DMS114 treated with DMSO at 0.1 percent for 48 hours (cell line): ENCODE results near the gene TNIP1.

Source experiments
- DNase-seq: peaks from one replicate; lab custom pipeline; 2025; ENCODE audit not compliant: unreplicated experiment; lab: John Stamatoyannopoulos, UW

Gene TNIP1

GRCh38 chr5:151106043-151106442 is 25.2 kb upstream of the TNIP1 start:
- DNase-seq: no peak

DNA sequence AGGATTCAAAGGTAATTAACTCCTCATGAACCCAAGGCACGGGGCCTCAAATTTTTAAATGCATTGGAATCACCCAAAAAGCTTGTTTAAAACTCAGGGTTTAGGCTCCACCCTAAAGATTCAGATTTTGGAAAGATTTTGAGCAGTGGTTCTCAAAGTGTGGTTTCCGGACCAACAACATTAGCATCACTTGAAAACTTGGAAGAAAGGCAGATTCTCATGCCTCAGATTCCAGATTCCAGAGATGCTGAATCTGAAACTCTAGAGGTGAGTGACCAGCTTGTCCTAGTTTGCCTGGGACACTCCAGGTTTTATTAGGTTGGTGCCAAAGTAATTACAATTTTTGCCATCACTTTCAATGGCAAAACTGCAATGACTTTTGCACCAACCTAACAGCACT is 24.7 kb upstream of the TNIP1 start:
- DNase-seq: no peak

DNA sequence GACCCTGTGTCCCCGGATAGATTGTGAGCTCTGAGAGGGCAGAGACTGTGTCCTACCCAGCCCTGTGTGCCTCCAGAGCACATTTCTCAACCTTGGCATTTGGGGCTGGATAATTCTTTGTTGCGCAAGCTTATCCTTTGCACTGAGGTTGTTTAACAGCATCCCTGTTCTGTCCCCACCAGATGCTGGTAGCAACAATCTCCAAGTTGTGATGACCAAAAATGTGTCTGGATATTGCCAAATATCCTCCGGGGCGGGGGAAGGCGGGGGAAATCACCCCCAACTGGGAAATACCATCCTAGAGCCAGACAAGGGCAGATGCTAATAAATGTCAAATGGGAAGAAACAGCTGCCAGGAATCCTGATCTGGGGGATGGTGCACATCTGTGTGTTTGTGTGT is 24.0 kb upstream of the TNIP1 start:
- DNase-seq: no peak

DNA sequence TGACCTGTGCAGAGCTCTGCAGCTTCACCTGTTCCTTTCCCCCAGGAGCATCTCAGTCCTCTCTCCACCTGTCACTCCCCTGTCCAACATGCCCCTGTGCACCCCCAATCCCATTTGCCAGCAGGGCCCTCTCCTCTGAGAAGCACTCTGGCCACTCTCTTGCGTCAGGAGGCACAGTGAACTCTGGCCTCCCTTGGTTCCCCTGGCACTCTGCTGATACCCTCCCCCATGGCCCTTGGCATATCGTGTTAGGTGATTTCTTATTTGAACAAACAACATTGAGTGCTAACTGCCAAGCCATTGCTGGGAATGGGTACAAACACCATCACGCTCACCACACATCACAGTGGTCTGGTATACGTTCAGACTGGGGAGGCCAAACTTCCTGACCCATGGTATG is 20.9 kb upstream of the TNIP1 start:
- no peak for DNase-seq

GRCh38 chr5:151101151-151101550 is 20.3 kb upstream of the TNIP1 start:
- no peak for DNase-seq

DNA sequence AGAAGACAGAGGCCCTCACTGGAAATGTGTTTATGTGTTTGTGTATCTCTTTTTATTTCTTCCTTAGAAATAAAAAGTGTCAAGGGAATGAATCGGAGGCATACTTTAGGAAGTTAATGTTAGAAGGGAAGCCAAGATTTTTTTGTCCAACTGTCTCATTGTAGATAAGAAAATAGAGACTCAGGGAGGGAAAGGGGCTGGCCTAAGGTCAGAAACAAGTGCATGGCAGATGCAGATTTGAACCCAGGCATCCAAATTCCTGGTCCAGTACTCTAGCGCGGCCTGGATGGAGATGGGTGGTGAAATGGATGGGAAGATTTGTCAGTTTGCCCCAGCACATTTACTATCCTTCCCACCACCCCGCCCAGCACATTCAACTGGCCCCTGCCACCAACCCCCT is 19.8 kb upstream of the TNIP1 start:
- DNase-seq: no peak

DNA sequence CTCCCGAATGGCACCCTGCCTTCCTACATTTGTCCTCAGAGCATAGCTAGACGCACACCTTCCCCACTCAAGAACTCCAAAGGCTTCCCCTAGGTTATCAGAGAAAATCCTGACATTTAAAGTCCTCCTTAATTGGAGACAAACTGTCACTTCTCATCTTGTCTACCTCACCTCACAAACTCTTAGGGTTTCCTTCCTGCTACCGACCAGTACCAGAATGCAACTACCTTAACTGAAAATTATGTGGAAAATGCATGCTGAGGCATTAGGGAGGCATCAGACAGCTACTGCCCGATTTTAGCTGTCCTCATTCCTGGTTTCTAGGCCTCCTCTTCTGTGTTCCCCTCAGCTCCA is 17.9 kb upstream of the TNIP1 start:
- DNase-seq: no peak

DNA sequence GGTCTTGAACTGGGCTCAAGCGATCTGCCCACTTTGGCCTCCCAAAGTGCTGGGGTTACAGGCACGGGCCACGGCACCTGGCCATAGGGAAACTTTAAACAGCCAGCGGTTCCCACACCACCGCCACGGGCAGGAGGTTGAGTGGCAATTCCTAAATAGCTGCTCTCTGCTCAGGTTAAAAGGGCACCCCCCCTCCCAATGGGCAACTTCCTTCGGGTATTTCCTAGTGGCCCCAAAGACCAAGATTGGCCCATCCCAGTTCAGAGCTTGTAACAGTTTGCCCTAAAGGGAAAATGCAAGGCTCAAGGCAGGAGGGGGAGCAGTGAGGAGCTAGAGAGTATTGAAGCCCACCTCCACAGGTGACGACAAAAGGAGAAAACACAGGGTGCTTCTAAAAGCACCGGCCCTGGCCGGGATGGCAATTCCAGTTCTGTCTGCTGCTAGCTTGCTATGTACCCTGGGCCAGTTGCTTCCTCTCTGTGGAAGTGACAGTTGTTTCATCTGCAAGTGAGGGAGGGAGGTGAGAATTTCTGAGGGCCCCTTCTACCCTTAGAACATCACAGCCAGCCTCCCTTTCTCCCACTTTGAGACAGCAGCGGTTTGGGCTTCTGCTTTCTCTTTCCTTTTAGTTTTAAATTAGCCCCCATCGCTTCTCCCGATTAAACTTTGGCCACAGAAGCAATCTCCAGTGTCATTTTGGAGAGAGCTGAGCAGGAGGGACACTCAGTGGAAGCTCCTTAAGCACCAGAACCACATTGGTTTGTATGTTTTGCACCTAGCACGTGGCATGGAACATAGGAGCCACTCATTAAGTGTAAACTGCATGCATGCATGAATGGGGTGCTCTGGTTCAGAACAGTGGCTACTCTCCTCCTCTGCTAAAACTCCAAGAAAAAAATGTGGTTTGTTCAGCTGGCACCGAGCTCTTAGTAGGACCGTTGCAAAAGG is 17.3 kb upstream of the TNIP1 start:
- DNase-seq: no peak

GRCh38 chr5:151097061-151097460 is 16.2 kb upstream of the TNIP1 start:
- DNase-seq: no peak

DNA sequence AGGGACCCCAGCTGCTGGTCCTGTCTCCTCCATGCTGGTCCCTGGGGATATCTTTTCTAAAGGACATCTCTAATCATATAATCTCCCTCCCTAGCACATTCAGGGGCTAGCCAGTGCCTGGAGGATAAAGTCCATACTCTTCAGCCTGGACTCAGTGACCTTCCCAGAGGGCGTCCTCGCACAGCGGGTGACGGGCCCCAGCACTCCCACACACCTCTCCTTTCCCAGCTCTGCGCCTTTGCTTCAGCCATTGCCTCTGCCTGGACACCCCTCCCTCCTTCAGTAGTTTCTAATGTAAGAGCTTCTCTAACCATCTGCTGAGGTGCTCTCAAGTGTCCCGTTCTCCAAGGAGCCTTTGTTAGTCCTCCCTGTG is 15.2 kb upstream of the TNIP1 start:
- DNase-seq: no peak

DNA sequence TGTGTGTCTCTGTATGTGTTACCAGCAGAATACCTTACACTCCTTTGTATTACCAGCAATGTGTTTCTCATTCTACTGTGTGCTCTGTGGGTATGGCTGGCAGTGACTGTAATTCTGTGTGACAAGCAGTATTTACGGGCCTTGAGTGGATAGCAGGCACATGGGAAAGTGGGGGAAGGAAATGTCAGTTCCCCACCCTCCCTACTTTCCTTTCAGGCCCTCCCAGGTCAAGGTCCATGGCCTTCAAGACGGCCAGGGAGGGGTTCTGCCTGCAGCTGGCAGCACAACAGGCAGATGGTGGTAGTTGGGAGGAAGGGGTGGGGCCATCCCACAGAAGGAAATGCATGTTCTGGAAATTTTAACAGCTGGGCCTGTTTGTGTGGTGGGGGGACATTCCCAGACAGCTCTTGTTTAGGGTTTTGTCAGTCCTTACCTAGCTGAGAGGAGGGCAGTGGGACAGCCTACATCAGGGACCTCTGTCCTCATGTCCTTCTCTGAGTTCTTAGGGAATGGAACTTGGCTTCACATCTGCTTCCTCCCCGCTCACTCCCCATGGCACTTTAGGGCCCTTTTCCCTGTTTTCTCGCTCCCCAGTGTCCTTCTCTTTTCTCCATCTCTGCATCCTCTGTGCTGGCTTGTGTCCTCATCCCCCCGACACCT is 14.6 kb upstream of the TNIP1 start:
- no peak for DNase-seq

GRCh38 chr5:151094852-151095245 is 14.0 kb upstream of the TNIP1 start:
- DNase-seq: no peak

DNA sequence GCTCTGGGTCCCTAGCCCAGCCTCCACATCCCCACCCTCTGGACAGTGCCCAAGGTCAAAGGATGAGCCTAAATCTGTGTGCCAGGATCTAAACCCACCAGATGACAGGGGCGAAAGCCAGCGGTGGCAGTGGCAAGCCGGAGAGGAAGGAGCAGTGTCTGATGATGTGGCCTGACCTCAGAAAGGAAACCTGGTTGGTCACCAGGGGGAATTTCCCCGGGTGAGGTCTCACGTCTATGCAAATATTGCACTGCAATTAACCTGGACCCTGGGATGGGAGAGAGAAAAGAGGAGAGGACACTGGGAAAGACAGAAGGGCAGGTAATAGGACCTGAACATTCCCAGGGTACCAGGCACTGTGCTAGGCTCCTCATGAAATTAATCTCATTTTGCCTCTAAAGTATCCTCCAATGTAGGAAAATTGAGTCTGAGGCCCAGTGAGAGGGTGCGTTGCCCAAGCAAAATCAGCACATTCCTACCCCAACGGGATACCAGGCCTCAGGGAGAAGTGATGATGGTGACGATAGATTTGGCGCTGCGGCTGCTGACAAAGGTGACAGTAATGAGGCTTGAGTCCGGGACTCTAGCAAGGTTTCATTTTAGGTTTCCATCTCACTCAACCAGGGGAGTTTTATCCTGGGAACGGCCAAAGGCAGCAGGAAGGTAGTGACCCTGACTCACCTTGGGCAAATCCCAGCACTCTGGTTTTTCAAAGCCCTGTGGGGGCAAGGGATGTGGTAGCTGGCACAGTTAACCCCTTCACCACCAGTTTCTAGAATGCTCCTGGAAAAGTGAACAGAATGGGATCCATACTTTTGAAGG is 13.4 kb upstream of the TNIP1 start:
- DNase-seq: no peak

DNA sequence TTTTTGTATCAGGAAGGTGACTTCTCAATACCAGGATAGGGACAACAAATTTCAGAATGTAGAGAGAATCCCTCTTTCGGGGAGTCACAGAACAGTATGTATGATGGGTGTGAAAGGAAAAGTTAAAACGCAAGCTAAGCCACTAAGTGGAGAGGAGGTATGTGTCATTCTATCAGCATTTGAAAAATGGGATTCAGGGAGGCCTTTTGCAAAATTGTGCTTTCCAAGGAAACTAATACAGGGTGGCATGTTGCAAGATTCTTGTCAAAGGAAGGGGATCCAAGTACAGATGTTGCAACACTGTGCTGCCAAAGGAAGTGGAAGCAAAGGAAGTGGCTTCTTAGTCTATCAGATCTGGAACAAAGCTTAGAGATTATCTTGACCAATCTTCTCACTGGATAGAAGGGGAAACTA is 12.6 kb upstream of the TNIP1 start:
- DNase-seq: no peak

- DNase-seq: no peak
These were observed 11.9 kb upstream of the TNIP1 start for GRCh38 chr5:151092762-151093161.

GRCh38 chr5:151089726-151090125 is 8.9 kb upstream of the TNIP1 start:
- no peak for DNase-seq

DNA sequence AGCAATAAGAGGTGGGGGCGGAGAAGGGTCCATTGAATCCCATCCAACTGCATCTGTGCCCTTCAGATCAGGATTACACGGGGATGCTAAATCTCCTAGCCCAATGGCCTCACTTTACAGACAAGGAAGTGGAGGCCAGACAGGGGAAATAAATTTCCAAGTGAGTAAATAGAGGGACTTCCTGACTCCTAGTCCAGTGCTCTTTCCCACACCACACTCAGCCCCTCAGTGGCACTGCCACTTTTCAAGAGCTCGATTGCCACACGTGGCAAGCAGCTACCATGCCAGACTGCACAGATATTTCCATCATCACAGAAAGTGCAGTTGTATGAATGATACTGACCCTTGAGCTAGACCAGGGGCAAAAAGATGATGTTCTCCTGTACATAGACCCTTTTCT is 8.2 kb upstream of the TNIP1 start:
- no peak for DNase-seq

DNA sequence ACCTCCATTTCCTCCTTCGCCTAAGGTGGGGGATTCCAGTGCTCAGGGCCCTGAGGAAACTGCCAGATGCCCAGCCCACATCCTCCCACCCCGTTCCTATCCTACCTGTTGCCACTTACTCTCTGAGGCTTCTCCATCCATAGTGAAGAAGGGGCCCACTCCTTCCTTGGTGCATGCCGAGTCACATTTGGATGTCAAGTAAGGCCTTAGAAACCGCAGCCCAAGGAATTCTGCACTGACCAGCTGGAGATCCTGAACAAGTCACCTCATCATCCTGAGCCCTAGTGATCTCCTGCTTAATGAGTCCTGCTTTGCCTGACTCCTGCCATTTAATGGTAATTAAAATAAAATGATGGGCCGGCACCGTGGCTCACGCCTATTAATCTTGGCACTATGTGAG is 6.7 kb upstream of the TNIP1 start:
- no peak for DNase-seq

- no peak for DNase-seq
These were observed 6.1 kb upstream of the TNIP1 start for GRCh38 chr5:151086905-151087360.

DNA sequence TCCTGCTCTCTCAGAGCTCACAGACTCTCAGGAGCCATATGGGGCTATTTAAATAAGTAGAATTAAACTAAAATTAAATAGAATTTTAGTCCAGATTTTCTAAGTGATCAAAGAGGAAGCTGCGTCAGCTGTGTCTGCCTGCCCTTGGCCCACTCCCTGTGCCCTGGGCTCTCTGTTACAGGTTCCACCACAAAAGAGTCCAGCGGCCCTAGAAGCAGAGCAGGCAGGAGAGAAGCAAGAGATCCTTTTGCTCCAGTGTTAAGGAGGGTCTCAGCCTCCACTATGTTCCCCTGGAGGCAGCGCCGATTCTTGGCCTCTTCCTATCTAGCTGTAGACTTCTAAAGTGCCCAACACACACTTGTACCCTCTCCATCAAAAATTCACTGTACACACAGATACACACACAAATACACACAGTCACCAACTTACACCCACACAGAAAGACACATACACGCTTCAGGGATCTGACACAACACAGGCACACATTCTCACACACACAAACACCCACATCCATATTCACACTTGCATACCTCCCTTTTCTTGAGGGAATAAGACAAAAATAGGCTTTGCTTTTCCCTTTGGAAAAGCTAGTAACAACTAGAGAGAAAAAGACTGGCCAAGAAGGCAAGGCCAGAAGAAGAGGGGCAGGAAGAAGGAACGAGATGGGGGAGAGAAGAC is 5.5 kb upstream of the TNIP1 start:
- no peak for DNase-seq

DNA sequence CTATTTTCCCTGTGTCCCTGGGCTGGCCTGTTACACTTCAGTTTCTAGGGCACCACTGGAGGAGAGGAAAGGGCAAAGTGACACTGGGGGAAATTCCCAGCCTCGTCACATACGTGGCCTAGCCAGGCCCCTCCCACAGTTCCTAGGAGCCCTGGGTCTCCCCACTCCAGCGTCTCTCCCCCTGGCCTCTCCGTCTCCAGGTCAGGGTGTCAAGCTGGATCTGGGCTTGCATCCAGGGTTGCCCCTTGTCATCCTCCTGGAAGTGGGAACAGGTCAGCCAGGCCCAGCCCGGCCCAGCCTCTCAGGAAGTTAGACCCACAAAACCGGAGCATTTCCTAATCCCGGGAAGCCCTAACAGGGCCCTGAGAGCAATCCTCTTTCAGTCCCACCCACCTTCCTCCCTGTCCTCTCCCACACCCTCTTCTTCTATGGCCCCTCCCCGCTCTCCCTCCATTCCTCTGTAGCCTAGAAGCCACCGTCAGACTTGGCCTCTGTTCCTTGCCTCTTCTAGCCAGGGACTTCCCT is 4.7 kb upstream of the TNIP1 start:
- no peak for DNase-seq
